WTC11 (cell line): ENCODE results near the gene GJD4. TPM values are rescaled to one million over a fixed set of nuclear protein-coding genes. Genes with fewer than 3 reads are reported as not detected.

Source experiments
- ATAC-seq: fragments of 200-7000 bp; cut with Tn5 transposase; 2 replicates; pipeline ENCODE4 v1.10.0; 2021; ENCODE audit warnings: mild to moderate bottlenecking, moderate library complexity
- CTCF ChIA-PET: fragments of 300-600 bp; sonication (Branson Sonifier 250); formaldehyde crosslinking; loops from one replicate; lab custom pipeline; 2021; ENCODE audit warnings: antibody characterized with exemption; lab: Charles Lee
- POLR2A ChIA-PET: fragments of 350-600 bp; sonication (Branson Sonifier 250); formaldehyde crosslinking; loops from one replicate; lab custom pipeline; 2021; ENCODE audit warnings: antibody characterized with exemption; lab: Charles Lee
- DNase-seq: peaks from one replicate; pipeline ENCODE4 v3.0.0; 2021; ENCODE audit warnings: low spot score
- H3K27ac Mint-ChIP-seq: 2 replicates; pipeline ENCODE4 v1.8.0; 2021; ENCODE audit warnings: mixed read lengths
- H3K27me3 Mint-ChIP-seq: 2 replicates; pipeline ENCODE4 v1.8.0; 2021; ENCODE audit warnings: low read depth, mild to moderate bottlenecking, moderate library complexity, mixed read lengths
- H3K36me3 Mint-ChIP-seq: 2 replicates; pipeline ENCODE4 v1.8.0; 2021; ENCODE audit warnings: mixed read lengths
- H3K4me1 Mint-ChIP-seq: 2 replicates; pipeline ENCODE4 v1.8.0; 2022; ENCODE audit warnings: mixed read lengths
- H3K4me3 Mint-ChIP-seq: 2 replicates; pipeline ENCODE4 v1.8.0; 2021; ENCODE audit warnings: mild to moderate bottlenecking, moderate library complexity, mixed read lengths
- H3K9me3 Mint-ChIP-seq: 2 replicates; pipeline ENCODE4 v1.8.0; 2021; ENCODE audit warnings: mixed read lengths
- CBFB ChIP-seq: sonication (generic); formaldehyde crosslinking; IDR thresholded peaks from 2 replicates; pipeline ENCODE4 v1.8.1; 2022; ENCODE audit warnings: mild to moderate bottlenecking, low read depth, missing genetic modification reagents
- ESRRA ChIP-seq: sonication (generic); formaldehyde crosslinking; IDR thresholded peaks from 2 replicates; pipeline ENCODE4 v1.8.1; 2022; ENCODE audit warnings: mild to moderate bottlenecking, missing genetic modification reagents, borderline replicate concordance
- GABPB1 ChIP-seq: sonication (generic); formaldehyde crosslinking; IDR thresholded peaks from 2 replicates; pipeline ENCODE4 v1.8.1; 2023; ENCODE audit warnings: mild to moderate bottlenecking, missing genetic modification reagents
- GRHL2 ChIP-seq: fragments of 250-450 bp; sonication (Bioruptor Pico); IDR thresholded peaks from 2 replicates; pipeline ENCODE4 v1.8.0; 2022; ENCODE audit warnings: mild to moderate bottlenecking, moderate library complexity; ENCODE audit not compliant: insufficient replicate concordance, severe bottlenecking
- JAZF1 ChIP-seq: fragments of 250-450 bp; sonication (Bioruptor Pico); IDR thresholded peaks from 2 replicates; pipeline ENCODE4 v1.9.0; 2021; ENCODE audit warnings: moderate library complexity, mild to moderate bottlenecking, inconsistent platforms
- MXD4 ChIP-seq: fragments of 250-450 bp; sonication (Bioruptor Pico); IDR thresholded peaks from 2 replicates; pipeline ENCODE4 v1.8.0; 2021; ENCODE audit warnings: mild to moderate bottlenecking, moderate library complexity, borderline replicate concordance
- RELA ChIP-seq: sonication (generic); formaldehyde crosslinking; IDR thresholded peaks from 2 replicates; pipeline ENCODE4 v1.8.1; 2022; ENCODE audit warnings: missing genetic modification reagents, mild to moderate bottlenecking, borderline replicate concordance
- RORB ChIP-seq: fragments of 250-450 bp; sonication (Bioruptor Pico); IDR thresholded peaks from 2 replicates; pipeline ENCODE4 v1.9.0; 2021; ENCODE audit warnings: mild to moderate bottlenecking
- TCF7 ChIP-seq: sonication (generic); formaldehyde crosslinking; IDR thresholded peaks from 2 replicates; pipeline ENCODE4 v1.8.0; 2022; ENCODE audit warnings: mild to moderate bottlenecking, low read depth, missing genetic modification reagents, moderate library complexity
- TEAD4 ChIP-seq: sonication (generic); formaldehyde crosslinking; IDR thresholded peaks from 2 replicates; pipeline ENCODE4 v1.8.0; 2022; ENCODE audit warnings: mild to moderate bottlenecking, missing genetic modification reagents
- ZNF219 ChIP-seq: sonication (generic); formaldehyde crosslinking; IDR thresholded peaks from 2 replicates; pipeline ENCODE4 v1.8.0; 2023; ENCODE audit warnings: missing genetic modification reagents, mild to moderate bottlenecking, borderline replicate concordance
- ZNF396 ChIP-seq: fragments of 250-450 bp; sonication (Bioruptor Pico); IDR thresholded peaks from 2 replicates; pipeline ENCODE4 v1.8.0; 2021; ENCODE audit warnings: mild to moderate bottlenecking, moderate library complexity, borderline replicate concordance
- ZNF671 ChIP-seq: fragments of 250-450 bp; sonication (Bioruptor Pico); IDR thresholded peaks from 2 replicates; pipeline ENCODE4 v1.8.0; 2021; ENCODE audit warnings: mild to moderate bottlenecking
- total RNA-seq: library from RNA; stranded (reverse); gene quantifications from 3 replicates; pipeline ENCODE4 v1.2.3, GENCODE V29; 2021
- TF ChIP-seq, protein P1 (sequence below): sonication (generic); formaldehyde crosslinking; conservative IDR thresholded peaks from 2 replicates; pipeline ENCODE4 v1.8.1; 2023; ENCODE audit warnings: mild to moderate bottlenecking, low read depth, missing genetic modification reagents, moderate library complexity
- TF ChIP-seq, protein P2 (sequence below): sonication (generic); formaldehyde crosslinking; conservative IDR thresholded peaks from 2 replicates; pipeline ENCODE4 v1.8.1; 2022; ENCODE audit warnings: mild to moderate bottlenecking, missing genetic modification reagents
- TF ChIP-seq, protein P3 (sequence below): fragments of 250-450 bp; sonication (Bioruptor Pico); IDR thresholded peaks from 2 replicates; pipeline ENCODE4 v1.9.0; 2021; ENCODE audit warnings: mild to moderate bottlenecking, borderline replicate concordance
- TF ChIP-seq, protein P4 (sequence below): fragments of 250-450 bp; sonication (Bioruptor Pico); IDR thresholded peaks from 2 replicates; pipeline ENCODE4 v1.8.0; 2021; ENCODE audit warnings: mild to moderate bottlenecking
- TF ChIP-seq, protein P5 (sequence below): sonication (generic); formaldehyde crosslinking; IDR thresholded peaks from 2 replicates; pipeline ENCODE4 v1.8.0; 2022; ENCODE audit warnings: mild to moderate bottlenecking, missing genetic modification reagents

Gene GJD4
- total RNA-seq, 1 experiment from 2014 or later: not detected

DNA sequence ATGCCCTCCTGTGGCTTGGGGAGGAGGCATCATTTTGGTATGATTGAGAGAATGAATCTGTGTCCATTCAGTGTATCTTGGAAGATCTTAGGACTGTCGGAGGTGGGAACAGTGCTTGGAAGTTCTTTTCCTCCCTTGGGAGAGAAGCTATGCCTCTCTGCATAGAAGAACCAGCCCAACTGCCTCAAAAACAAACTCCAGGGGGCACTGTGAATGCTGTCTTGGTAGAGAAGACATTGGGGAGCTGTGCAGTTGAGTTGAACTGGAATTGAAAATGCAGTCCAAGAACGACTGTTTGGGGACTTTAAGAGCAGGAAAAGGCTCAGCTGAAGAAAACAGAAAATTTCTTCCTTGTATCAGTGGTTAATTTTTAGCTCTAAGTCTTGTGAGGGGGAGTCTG is 4.9 kb upstream of the GJD4 start:
- ATAC-seq: no peak; the same call in 1 of the 2 replicates
- POLR2A ChIA-PET: interaction anchor here (0.5 kb wide), 2 partner anchors 15 to 341 kb away, joined by 3 read pairs; no protein-coding TSS in a partner anchor
- no peak for DNase-seq
- TF ChIP-seq, protein P1, sequence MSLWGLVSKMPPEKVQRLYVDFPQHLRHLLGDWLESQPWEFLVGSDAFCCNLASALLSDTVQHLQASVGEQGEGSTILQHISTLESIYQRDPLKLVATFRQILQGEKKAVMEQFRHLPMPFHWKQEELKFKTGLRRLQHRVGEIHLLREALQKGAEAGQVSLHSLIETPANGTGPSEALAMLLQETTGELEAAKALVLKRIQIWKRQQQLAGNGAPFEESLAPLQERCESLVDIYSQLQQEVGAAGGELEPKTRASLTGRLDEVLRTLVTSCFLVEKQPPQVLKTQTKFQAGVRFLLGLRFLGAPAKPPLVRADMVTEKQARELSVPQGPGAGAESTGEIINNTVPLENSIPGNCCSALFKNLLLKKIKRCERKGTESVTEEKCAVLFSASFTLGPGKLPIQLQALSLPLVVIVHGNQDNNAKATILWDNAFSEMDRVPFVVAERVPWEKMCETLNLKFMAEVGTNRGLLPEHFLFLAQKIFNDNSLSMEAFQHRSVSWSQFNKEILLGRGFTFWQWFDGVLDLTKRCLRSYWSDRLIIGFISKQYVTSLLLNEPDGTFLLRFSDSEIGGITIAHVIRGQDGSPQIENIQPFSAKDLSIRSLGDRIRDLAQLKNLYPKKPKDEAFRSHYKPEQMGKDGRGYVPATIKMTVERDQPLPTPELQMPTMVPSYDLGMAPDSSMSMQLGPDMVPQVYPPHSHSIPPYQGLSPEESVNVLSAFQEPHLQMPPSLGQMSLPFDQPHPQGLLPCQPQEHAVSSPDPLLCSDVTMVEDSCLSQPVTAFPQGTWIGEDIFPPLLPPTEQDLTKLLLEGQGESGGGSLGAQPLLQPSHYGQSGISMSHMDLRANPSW (CRISPR knock-in tag): no peak
- no peak for TF ChIP-seq MXD4 (CRISPR knock-in tag)
- no peak for TF ChIP-seq ZNF396
- no peak for TF ChIP-seq RORB
- TF ChIP-seq ESRRA (CRISPR knock-in tag): no peak
- TF ChIP-seq GRHL2 (CRISPR knock-in tag): no peak
- no peak for TF ChIP-seq GABPB1 (CRISPR knock-in tag)
- TF ChIP-seq, protein P2, sequence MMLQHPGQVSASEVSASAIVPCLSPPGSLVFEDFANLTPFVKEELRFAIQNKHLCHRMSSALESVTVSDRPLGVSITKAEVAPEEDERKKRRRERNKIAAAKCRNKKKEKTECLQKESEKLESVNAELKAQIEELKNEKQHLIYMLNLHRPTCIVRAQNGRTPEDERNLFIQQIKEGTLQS (CRISPR knock-in tag): no peak
- no peak for TF ChIP-seq ZNF671 (CRISPR knock-in tag)
- TF ChIP-seq RELA: no peak
- TF ChIP-seq TEAD4 (CRISPR knock-in tag): no peak
- Mint-ChIP-seq H3K36me3 (peaks cover 6% of the 10 kb centered on the region), H3K4me1 (peaks cover 17% of the 10 kb centered on the region), H3K9me3 (peaks cover 13% of the 10 kb centered on the region), H3K27me3 (no peaks in the 10 kb centered on the region; the same call in none of the 2 replicates), H3K27ac (no peak overlapping the region), H3K4me3 (no peak overlapping the region)
- CTCF ChIA-PET: interaction anchor here (0.6 to 2.4 kb wide), 18 partner anchors 8 to 1281 kb away, joined by 3 to 20 read pairs (median 4); partner anchors contain the start of gene CREM

DNA sequence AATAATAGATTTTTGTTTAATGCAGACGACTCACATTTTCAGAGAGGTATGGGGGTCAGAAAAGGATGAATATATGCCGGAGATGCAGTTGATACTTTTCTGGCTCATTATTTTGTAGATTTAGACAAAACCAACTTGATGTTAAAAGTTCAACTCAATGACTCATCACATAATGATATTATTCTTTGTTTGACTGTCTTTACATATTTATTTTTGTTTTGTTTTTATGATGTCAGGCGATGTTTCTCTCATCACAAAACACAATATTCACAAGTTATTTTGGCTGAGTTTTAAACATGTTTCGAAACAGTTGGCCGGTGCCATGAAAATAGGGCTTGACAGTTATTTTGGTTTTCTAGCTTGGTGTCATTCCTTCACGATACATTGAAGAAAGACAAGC is 1.3 kb downstream of the GJD4 start:
- no peak overlapping the region for H3K4me3 Mint-ChIP-seq
- TF ChIP-seq TCF7 (CRISPR knock-in tag): no peak
- TF ChIP-seq, protein P3, sequence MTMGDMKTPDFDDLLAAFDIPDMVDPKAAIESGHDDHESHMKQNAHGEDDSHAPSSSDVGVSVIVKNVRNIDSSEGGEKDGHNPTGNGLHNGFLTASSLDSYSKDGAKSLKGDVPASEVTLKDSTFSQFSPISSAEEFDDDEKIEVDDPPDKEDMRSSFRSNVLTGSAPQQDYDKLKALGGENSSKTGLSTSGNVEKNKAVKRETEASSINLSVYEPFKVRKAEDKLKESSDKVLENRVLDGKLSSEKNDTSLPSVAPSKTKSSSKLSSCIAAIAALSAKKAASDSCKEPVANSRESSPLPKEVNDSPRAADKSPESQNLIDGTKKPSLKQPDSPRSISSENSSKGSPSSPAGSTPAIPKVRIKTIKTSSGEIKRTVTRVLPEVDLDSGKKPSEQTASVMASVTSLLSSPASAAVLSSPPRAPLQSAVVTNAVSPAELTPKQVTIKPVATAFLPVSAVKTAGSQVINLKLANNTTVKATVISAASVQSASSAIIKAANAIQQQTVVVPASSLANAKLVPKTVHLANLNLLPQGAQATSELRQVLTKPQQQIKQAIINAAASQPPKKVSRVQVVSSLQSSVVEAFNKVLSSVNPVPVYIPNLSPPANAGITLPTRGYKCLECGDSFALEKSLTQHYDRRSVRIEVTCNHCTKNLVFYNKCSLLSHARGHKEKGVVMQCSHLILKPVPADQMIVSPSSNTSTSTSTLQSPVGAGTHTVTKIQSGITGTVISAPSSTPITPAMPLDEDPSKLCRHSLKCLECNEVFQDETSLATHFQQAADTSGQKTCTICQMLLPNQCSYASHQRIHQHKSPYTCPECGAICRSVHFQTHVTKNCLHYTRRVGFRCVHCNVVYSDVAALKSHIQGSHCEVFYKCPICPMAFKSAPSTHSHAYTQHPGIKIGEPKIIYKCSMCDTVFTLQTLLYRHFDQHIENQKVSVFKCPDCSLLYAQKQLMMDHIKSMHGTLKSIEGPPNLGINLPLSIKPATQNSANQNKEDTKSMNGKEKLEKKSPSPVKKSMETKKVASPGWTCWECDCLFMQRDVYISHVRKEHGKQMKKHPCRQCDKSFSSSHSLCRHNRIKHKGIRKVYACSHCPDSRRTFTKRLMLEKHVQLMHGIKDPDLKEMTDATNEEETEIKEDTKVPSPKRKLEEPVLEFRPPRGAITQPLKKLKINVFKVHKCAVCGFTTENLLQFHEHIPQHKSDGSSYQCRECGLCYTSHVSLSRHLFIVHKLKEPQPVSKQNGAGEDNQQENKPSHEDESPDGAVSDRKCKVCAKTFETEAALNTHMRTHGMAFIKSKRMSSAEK (CRISPR knock-in tag): no peak
- H3K4me1 Mint-ChIP-seq: no peaks in the 10 kb centered on the region
- no peak for ATAC-seq
- ChIA-PET POLR2A (no interaction called here), CTCF (interaction anchor here (0.9 kb wide), 1 partner anchor 10 kb away, joined by 3 read pairs; no protein-coding TSS in a partner anchor)
- no peak overlapping the region for H3K27ac Mint-ChIP-seq
- peaks cover 14% of the 10 kb centered on the region for H3K9me3 Mint-ChIP-seq
- peaks cover 11% of the 10 kb centered on the region for H3K36me3 Mint-ChIP-seq
- DNase-seq: no peak
- peaks cover 28% of the 10 kb centered on the region for H3K27me3 Mint-ChIP-seq

DNA sequence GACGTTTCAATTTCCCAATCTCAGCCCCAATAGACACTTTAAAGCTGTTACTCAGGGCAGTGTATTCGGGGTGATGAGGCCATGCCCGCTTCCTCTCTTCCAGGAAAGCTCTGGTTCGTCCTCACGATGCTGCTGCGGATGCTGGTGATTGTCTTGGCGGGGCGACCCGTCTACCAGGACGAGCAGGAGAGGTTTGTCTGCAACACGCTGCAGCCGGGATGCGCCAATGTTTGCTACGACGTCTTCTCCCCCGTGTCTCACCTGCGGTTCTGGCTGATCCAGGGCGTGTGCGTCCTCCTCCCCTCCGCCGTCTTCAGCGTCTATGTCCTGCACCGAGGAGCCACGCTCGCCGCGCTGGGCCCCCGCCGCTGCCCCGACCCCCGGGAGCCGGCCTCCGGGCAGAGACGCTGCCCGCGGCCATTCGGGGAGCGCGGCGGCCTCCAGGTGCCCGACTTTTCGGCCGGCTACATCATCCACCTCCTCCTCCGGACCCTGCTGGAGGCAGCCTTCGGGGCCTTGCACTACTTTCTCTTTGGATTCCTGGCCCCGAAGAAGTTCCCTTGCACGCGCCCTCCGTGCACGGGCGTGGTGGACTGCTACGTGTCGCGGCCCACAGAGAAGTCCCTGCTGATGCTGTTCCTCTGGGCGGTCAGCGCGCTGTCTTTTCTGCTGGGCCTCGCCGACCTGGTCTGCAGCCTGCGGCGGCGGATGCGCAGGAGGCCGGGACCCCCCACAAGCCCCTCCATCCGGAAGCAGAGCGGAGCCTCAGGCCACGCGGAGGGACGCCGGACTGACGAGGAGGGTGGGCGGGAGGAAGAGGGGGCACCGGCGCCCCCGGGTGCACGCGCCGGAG is 2.6 kb downstream of the GJD4 start:
- Mint-ChIP-seq H3K27ac (no peak overlapping the region), H3K27me3 (peaks cover 28% of the 10 kb centered on the region), H3K9me3 (peaks cover 12% of the 10 kb centered on the region), H3K4me1 (peaks cover 2% of the 10 kb centered on the region; the same call in 1 of the 2 replicates), H3K4me3 (peak overlapping the region; percentile 52), H3K36me3 (peaks cover 11% of the 10 kb centered on the region)
- peak; percentile 21 for DNase-seq
- TF ChIP-seq, protein P4, sequence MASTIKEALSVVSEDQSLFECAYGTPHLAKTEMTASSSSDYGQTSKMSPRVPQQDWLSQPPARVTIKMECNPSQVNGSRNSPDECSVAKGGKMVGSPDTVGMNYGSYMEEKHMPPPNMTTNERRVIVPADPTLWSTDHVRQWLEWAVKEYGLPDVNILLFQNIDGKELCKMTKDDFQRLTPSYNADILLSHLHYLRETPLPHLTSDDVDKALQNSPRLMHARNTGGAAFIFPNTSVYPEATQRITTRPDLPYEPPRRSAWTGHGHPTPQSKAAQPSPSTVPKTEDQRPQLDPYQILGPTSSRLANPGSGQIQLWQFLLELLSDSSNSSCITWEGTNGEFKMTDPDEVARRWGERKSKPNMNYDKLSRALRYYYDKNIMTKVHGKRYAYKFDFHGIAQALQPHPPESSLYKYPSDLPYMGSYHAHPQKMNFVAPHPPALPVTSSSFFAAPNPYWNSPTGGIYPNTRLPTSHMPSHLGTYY (CRISPR knock-in tag): no peak
- TF ChIP-seq CBFB (CRISPR knock-in tag) (no peak), ZNF219 (CRISPR knock-in tag) (no peak), JAZF1 (CRISPR knock-in tag) (no peak)
- TF ChIP-seq, protein P5, sequence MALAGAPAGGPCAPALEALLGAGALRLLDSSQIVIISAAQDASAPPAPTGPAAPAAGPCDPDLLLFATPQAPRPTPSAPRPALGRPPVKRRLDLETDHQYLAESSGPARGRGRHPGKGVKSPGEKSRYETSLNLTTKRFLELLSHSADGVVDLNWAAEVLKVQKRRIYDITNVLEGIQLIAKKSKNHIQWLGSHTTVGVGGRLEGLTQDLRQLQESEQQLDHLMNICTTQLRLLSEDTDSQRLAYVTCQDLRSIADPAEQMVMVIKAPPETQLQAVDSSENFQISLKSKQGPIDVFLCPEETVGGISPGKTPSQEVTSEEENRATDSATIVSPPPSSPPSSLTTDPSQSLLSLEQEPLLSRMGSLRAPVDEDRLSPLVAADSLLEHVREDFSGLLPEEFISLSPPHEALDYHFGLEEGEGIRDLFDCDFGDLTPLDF: no peak
- TF ChIP-seq, protein P2 (CRISPR knock-in tag): no peak
- ChIA-PET POLR2A (no interaction called here), CTCF (interaction anchor here (0.6 to 0.9 kb wide), 2 partner anchors 33 to 1211 kb away, joined by 3 read pairs; no protein-coding TSS in a partner anchor)
- peak; percentile 36; the same call in 1 of the 2 replicates for ATAC-seq
